GM12873 (cell line): ENCODE measurements around the gene MSL3.

ENCODE experiments used
- TF ChIP-seq, protein P1 (sequence below): IDR thresholded peaks from 2 replicates; pipeline ENCODE4 v1.5.1; 2012; ENCODE audit warnings: low read depth, mild to moderate bottlenecking, moderate library complexity, low read length, control low read depth; ENCODE audit not compliant: insufficient read depth; ENCODE audit errors: missing control alignments

Gene MSL3

DNA sequence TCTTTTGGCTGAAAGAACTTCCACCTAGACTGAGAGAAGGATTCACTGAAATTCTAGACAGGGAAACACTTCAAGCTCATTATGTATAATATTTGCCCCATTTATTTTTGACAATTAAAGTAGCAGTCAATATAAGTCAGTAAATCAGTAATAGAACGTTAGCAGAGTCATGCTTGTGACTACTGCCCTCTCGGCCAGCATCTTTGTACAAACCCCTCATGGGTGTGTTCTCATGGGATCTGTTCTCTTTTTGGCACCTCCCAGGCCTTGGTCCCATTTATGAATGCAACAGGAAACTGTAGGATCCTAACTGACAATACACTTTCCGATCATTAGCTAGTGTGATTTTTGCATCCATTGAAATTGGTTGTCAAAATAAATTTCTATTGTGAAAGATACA, 2.9 kb downstream of the MSL3 start:
- TF ChIP-seq, protein P1, sequence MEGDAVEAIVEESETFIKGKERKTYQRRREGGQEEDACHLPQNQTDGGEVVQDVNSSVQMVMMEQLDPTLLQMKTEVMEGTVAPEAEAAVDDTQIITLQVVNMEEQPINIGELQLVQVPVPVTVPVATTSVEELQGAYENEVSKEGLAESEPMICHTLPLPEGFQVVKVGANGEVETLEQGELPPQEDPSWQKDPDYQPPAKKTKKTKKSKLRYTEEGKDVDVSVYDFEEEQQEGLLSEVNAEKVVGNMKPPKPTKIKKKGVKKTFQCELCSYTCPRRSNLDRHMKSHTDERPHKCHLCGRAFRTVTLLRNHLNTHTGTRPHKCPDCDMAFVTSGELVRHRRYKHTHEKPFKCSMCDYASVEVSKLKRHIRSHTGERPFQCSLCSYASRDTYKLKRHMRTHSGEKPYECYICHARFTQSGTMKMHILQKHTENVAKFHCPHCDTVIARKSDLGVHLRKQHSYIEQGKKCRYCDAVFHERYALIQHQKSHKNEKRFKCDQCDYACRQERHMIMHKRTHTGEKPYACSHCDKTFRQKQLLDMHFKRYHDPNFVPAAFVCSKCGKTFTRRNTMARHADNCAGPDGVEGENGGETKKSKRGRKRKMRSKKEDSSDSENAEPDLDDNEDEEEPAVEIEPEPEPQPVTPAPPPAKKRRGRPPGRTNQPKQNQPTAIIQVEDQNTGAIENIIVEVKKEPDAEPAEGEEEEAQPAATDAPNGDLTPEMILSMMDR = no peak

DNA sequence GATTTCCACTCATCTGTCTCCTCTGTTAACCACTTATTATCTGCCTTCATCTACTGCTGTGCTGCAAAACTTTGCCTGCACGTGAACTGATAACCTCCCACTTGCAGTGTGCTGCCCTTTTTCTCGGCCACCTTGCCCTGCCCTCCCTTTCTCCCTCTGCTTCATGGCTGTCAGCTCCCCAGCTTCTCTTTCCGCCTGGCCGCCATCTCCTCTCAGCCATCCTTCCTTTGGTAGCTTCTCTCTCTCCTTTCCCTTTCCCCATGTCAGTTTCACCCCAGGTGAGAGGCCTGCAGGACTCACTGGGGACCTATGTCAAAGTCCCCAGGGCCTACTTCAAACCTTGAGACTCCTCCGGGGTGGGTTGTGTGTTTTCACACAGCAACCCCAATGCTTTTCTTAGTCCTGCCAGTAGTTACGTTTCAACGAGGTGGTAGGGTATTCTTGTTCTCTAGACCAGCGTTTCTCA, 6.6 kb downstream of the MSL3 start:
- TF ChIP-seq, protein P1 = no peak

DNA sequence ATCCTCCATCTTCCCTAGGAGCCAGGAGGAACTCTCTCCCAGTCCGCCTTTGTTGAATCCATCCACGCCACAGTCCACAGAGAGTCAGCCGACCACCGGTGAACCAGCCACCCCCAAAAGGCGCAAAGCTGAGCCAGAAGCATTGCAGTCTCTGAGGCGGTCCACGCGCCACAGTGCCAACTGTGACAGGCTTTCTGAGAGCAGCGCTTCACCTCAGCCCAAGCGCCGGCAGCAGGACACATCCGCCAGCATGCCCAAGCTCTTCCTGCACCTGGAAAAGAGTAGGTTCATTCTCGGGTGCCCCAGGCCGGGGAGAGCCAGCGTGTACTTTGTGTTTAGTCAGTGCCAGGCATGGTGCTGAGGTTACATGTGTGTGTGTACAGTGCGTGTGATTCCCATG, 7.4 kb downstream of the MSL3 start:
- TF ChIP-seq, protein P1 = no peak

DNA sequence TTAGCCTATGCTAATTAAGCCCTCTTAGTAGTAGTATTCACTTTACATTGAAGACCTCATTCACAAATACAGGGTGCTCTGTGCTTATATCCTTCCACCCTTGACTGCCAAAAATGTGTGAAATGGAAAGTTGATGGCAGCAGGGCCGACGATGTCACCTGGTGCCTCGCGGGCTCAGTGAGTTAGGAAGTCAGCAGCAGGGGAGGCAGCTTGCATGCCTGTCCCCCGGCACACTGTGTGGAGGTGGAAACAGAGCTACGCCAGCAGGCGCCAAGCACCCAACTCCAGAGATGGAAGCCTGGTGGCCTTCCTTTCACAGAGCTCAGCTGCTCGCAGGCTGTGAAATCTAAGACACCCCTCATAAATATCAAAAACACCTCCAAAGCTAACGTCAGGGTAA, 8.4 kb downstream of the MSL3 start:
- TF ChIP-seq, protein P1 = no peak

DNA sequence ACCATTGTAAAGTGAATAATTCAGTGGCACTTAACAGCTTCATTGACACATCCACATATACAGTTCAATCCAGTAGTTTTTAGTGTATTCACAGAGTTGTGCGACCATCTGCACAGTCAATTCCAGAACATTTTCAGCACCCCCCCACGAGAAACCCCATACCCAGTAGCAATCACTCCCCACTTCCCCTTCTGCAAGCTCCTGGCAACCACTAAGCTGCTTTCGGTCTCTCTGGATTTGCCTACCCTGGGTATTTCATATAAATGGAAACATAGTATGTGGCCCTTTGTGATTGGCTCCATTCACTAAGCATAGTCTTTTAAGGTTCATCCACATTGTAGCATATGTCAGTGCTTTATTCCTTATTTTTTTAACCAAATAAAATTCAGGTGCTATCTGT, 10.0 kb downstream of the MSL3 start:
- TF ChIP-seq, protein P1 = no peak

DNA sequence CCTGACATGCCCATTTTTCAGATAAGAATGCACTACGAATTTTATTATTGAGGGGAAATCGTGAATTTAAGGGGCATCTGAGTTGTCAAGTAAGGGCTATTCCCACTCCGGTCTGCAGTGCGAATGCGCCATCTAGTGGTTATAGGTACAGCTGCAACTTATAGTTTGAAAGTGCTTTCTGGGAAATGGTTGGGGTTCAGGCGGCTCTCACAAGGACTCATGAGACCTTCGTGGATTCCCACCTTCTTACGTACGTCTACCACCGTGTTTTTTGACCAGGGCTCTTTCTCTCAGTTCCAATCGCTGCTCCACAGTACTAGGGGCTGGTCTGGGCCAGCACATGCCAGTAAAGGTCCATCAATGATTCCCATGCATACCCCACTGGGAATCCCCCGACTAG, 12.3 kb downstream of the MSL3 start:
- TF ChIP-seq, protein P1 = peak; percentile 92

DNA sequence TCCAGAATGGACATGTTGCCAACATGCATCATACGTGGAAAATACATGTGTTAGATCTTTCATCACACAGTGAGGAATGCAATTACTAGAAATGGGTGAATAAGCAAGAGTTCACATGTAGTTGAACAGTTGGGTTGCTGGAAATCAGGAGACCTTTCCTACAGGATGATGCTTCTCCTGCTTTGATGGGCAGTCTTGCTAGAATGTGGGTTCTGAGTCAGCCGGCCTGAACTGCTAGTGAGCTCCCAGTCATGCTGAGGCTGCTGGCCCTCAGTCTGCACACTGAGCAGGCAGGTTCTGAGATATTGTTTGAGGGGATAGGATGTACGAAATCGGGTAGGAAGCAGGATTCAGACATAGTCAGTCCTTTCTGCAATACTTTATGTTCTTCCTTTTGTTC, 20.2 kb downstream of the MSL3 start:
- TF ChIP-seq, protein P1 = no peak
